WERI-Rb-1 (cell line): ENCODE results near the gene CEP250.

Source experiments
- DNase-seq: peaks from one replicate; pipeline ENCODE4 v3.0.0-alpha.2; 2020
- H3K27ac ChIP-seq: fragments of 250-450 bp; sonication (Bioruptor Pico); 2 replicates; pipeline ENCODE4 v1.5.1; 2020; ENCODE audit warnings: mild to moderate bottlenecking, moderate library complexity
- H3K27me3 ChIP-seq: fragments of 250-450 bp; sonication (Bioruptor Pico); 2 replicates; pipeline ENCODE4 v1.5.1; 2021; ENCODE audit warnings: mild to moderate bottlenecking, low read depth, moderate library complexity; ENCODE audit not compliant: insufficient read depth, severe bottlenecking
- H3K36me3 ChIP-seq: fragments of 250-450 bp; sonication (Bioruptor Pico); 2 replicates; pipeline ENCODE4 v1.5.1; 2020; ENCODE audit warnings: mild to moderate bottlenecking, moderate library complexity
- H3K4me3 ChIP-seq: 2 replicates; pipeline ENCODE4 v1.5.1; 2011; ENCODE audit warnings: low read depth, mild to moderate bottlenecking, control low read depth, low read length
- H3K9me3 ChIP-seq: fragments of 250-450 bp; sonication (Bioruptor Pico); 2 replicates; pipeline ENCODE4 v1.5.1; 2021; ENCODE audit warnings: mild to moderate bottlenecking, moderate library complexity; ENCODE audit not compliant: severe bottlenecking
- CTCF ChIP-seq: IDR thresholded peaks from 2 replicates; pipeline ENCODE4 v1.5.1; 2011; ENCODE audit warnings: low read depth, mild to moderate bottlenecking, control low read depth, inconsistent platforms, low read length

The CEP250 gene

GRCh38 chr20:35454881-35455609, at the start of gene CEP250:
Gene CEP250 (plus strand): TSS chr20:35455598. CDS start chr20:35462368, 6,770 bp downstream.
- H3K9me3 ChIP-seq: peaks cover 9% of the 10 kb centered on the region
- peak within 1 kb of the TSS; percentile 100 for H3K27ac ChIP-seq
- peak; percentile 97 for DNase-seq
- H3K4me3 ChIP-seq: peak within 1 kb of the TSS; percentile 70
- TF ChIP-seq CTCF: no peak
- H3K27me3 ChIP-seq: no peaks in the 10 kb centered on the region
- H3K36me3 ChIP-seq: no peaks in the 10 kb centered on the region; the same call in 1 of the 2 replicates

GRCh38 chr20:35405775-35406174, 49.6 kb upstream of the CEP250 start:
- no peak for DNase-seq
- TF ChIP-seq CTCF: no peak
- H3K27ac ChIP-seq: no peak overlapping the region
- peaks cover 43% of the 10 kb centered on the region for H3K36me3 ChIP-seq
- no peaks in the 10 kb centered on the region for H3K9me3 ChIP-seq
- no peak overlapping the region for H3K4me3 ChIP-seq
- no peaks in the 10 kb centered on the region for H3K27me3 ChIP-seq

GRCh38 chr20:35408270-35408669, 47.1 kb upstream of the CEP250 start:
- no peak for TF ChIP-seq CTCF
- no peak for DNase-seq
- Histone ChIP-seq H3K4me3 (no peak overlapping the region), H3K27me3 (no peaks in the 10 kb centered on the region), H3K9me3 (no peaks in the 10 kb centered on the region), H3K27ac (no peak overlapping the region), H3K36me3 (peaks cover 43% of the 10 kb centered on the region)

GRCh38 chr20:35409542-35409941, 45.9 kb upstream of the CEP250 start:
- peaks cover 39% of the 10 kb centered on the region for H3K36me3 ChIP-seq
- H3K9me3 ChIP-seq: no peaks in the 10 kb centered on the region
- no peak overlapping the region for H3K4me3 ChIP-seq
- no peak for TF ChIP-seq CTCF
- DNase-seq: no peak
- no peaks in the 10 kb centered on the region for H3K27me3 ChIP-seq
- no peak overlapping the region for H3K27ac ChIP-seq

- Histone ChIP-seq H3K27me3 (no peaks in the 10 kb centered on the region), H3K27ac (no peak overlapping the region), H3K36me3 (peaks cover 36% of the 10 kb centered on the region), H3K4me3 (no peak overlapping the region), H3K9me3 (no peaks in the 10 kb centered on the region)
- no peak for DNase-seq
- TF ChIP-seq CTCF: no peak
Observed at GRCh38 chr20:35410613-35411012, 44.8 kb upstream of the CEP250 start.

GRCh38 chr20:35421322-35421721, 34.1 kb upstream of the CEP250 start:
- Histone ChIP-seq H3K27ac (no peak overlapping the region), H3K27me3 (no peaks in the 10 kb centered on the region), H3K9me3 (no peaks in the 10 kb centered on the region), H3K4me3 (no peak overlapping the region), H3K36me3 (no peaks in the 10 kb centered on the region)
- DNase-seq: no peak
- TF ChIP-seq CTCF: no peak
